ENCODE results near the gene PPIF.

PPIF gene

DNA sequence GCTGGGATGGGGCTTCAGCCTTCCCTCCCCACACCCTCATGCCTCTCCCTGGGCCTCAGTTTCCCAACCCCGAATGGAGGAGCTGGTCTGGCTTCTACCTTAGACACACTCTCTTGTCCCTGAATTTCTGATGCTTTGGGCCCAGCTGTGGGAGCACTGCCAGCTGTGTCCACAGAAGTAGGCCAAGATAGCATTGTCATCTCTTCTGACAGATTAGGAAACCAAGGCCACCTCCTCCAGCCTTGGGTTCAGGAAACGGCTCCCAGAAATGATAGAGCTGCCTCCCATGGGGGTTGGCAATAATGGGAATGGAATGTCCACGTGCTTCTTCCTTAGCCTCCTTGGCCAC lies 1.3 kb downstream of the PPIF start:
- DNase-seq (ENCODE audit: low read depth, low spot score), result no peak

DNA sequence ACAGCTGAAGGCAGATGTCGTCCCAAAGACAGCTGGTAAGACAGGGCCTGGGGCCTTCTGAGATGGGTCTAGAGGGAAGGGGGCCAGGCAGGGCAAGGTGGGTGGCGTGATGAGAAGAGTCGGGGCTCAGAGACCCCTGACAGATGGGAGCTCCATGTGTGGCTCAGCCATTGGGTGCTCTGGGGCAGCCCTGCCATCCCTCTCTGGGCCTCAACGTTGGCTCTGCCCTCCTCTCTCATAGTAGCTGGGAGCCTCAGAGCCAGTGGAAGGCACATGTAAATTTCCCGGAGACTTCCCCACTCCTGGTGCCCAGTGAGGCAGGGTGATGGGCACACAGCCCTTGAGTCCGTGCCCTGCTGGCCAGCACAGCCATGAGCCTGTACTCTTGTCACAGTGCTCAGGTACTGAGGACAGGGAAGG lies 1.8 kb downstream of the PPIF start:
- DNase-seq (ENCODE audit: low read depth, low spot score), result no peak

DNA sequence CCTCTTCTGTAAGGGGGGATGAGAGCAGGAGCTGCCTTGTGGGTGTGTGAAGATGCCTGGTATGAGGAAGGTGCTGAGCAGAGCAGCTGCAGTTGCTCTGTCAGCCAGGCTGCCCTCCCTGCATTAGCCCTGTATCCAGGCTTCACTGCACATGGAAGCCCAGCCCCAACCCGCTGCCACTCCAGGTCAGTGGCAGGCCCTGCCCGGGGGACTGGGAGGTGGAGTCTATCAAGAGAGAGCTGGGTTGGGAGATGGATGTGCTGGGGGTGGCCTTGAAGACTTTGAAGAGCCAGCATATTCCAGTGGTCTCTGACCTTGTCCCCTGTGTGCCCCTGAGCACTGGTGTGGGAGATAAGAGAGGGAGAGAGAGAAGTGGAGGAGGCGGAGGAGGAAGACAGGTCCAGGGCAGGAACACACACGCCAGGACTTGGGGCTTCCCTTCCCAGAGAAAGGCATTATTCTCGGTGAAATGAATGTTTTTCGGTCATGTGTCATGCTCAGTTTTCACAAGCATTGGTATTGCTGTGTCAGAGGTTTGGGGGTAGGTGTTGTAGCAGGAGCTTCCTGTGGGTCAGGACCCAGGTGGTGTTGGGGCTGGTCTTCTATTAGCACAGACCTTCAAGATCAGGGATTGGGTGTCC lies 2.6 kb downstream of the PPIF start:
- DNase-seq (ENCODE audit: low read depth, low spot score), result no peak

DNA sequence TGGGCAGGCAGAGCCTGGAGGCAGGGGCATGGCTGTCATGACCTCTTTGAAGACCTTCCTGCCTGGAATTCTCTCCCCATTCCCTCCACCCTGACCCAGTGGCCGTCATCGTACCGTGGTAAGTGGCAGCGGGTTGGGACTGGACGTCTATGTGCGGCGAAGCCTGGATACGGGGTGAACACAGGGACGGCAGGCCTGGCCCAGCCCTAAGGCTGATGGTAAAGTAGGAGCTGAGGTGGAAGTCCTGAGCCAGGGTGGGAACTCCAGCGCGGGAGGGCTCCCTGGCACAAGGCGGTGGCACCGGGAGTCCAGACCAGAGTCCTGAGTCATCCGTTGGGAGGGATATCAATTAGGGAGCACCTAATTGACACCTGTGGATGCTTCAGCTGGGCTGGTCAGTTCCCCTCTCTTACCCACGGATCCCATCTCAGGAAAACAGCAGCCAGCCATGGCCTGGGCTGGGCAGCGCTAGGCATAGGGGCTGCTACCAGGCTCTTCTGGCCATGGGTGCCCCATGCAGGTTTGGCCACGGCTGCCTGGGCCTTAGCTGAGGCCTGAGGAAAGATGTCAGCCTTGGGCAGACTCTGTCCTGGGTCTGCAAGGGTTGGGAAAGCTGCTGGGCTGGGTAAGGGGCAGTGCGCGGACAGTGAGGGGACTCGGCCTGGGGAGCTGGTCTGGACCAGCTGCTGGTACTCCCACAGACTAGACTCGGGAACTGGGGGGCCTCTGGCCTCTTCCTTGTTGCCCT lies 3.3 kb downstream of the PPIF start:
- DNase-seq (ENCODE audit: low read depth, low spot score), result no peak

DNA sequence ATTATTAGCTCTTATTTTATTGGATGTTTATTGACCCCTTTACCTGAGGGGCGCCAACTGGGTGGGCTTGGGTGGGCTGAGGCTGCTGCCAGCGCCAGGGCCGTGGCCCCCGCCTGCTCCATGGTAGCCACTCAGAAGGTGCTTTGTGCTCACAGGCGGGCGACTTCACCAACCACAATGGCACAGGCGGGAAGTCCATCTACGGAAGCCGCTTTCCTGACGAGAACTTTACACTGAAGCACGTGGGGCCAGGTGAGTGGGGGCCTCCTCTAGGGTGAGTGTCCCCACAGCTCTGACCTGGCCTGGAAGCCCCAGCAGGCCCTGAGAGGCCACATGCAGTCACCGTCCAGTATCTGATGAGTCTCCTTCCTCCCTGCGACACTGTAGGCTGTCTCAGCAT lies 4.1 kb downstream of the PPIF start:
- no peak for DNase-seq (ENCODE audit: low read depth, low spot score)

DNA sequence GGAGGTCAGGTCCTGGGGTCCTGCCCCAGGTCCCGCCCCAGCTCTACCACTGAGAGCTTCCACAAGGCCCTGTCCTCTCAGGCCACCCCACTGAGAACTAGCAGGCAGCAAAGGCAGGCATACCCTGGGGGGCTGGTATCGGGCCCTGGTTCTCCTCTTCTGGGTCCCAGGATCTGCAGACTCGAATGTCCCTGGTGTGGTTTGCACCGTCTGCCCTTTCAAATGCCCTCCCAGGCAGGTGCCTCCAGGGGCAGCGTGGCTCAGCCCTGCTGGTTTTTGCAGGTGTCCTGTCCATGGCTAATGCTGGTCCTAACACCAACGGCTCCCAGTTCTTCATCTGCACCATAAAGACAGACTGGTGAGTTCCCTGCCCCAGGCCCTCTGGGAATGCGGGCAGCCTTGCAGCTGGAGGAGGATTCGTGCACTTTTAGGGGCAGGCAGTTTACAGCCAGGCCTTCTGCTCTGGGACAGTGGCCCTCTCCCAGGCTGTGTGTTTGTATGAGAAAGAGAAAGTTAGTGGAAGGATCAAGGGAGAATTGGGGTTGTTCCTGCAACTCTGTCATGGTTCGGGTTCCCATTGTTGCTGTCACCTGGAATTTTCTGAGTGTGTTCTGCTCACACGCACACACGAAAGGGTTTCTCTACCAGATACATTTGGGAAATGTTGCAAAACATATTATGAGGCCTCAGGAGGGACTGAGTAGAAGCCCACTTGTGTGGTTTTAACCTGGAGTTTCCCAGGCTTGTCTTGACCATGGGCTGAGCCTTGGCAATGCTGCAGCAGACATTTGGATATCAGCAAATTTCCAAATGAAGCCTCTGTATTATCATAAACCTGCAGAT lies 5.0 kb downstream of the PPIF start:
- no peak for DNase-seq (ENCODE audit: low read depth, low spot score)

DNA sequence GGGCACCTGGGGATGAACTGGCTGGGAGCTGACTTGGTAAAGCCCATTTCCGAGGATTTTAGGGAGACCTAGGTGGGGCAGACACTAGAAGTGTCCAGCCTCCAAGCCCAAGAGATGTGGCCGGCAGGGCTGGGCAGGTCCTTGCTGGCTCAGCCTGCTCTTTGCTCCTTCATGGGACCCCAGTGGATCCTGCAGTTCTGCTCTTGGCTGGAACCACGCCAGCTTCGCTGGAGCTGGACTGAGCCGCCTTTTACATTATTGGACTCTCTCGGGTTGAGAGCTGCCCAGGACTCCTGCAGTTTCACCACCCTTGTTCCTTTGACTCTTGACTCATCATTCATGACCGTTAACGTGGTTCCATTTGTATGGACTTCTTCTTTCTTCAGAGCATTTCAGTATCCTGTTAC lies 5.7 kb downstream of the PPIF start:
- no peak for DNase-seq (ENCODE audit: low read depth, low spot score)

DNA sequence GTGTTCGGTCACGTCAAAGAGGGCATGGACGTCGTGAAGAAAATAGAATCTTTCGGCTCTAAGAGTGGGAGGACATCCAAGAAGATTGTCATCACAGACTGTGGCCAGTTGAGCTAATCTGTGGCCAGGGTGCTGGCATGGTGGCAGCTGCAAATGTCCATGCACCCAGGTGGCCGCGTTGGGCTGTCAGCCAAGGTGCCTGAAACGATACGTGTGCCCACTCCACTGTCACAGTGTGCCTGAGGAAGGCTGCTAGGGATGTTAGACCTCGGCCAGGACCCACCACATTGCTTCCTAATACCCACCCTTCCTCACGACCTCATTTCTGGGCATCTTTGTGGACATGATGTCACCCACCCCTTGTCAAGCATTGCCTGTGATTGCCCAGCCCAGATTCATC lies 6.5 kb downstream of the PPIF start:
- DNase-seq (ENCODE audit: low read depth, low spot score), result no peak

DNA sequence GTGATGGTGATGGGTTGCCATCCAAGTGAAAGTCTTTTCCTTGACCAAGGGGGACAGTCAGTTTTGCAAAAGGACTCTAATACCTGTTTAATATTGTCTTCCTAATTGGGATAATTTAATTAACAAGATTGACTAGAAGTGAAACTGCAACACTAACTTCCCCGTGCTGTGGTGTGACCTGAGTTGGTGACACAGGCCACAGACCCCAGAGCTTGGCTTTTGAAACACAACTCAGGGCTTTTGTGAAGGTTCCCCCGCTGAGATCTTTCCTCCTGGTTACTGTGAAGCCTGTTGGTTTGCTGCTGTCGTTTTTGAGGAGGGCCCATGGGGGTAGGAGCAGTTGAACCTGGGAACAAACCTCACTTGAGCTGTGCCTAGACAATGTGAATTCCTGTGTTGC lies 6.9 kb downstream of the PPIF start:
- no peak for DNase-seq (ENCODE audit: low read depth, low spot score)

DNA sequence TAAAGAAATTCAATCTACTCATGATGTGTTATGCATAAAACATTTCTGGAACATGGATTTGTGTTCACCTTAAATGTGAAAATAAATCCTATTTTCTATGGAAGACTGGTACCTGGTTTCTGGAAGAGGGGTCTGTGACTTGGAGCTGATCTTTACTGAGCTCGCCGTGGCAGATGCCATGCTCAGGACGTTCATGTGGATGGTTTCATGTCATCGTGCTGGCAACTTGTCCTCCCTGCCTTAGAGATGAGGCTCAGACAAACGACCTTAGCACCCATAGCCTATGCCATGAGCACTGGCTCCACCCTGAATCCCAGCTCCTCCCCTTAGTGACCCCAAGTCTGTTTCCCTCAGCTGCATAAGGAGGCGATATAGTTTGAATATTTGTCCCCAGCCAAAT lies 7.3 kb downstream of the PPIF start:
- no peak for DNase-seq (ENCODE audit: low read depth, low spot score)

DNA sequence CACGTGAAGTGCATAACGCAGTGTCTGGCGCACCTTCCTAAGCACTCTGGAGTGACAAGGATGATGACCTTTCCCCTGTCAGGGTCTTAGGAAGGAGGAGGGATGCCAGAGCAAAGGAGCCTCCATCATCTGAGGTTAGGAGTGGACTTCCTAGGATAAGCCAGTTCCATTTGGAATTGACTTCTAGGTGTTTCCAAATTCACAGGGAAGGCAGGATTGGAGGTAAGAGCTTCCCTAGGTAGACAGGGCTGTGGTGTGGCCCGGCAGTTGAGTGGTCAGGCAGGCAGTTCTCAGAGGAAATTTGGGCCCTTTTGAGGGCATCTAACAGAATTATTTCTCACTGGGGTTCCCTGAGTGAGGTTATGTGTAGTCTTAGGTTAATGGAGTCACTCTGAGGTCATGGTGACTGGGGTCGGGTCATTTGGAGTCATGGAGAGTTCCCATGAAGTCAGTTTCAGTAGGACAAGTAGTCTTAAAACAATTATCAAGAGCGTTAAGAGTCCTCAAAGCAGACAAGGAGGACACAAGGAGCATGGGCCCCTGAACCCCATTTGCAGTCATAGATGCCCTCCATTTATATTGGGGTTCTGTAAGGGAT lies 8.2 kb downstream of the PPIF start:
- no peak for DNase-seq (ENCODE audit: low read depth, low spot score)

DNA sequence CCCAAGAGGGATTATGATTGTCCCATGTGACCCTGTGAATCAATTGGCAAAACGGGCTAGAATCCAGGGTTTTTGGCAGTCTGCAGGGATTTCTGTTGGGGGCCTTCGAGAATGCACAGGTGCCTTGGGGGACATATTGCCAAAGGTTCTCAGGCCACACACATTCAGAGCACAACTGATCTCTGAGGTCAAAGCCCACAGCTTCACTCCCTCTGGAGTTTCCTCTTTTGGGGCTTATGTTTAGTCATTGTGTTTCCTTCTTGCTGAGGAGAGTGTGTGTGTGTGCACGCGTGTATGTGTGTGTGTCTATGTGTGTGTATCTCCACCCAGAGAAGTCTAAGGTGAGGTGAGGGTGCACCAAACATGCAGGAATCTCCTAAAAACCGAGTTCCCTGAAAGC lies 8.8 kb downstream of the PPIF start:
- DNase-seq (ENCODE audit: low read depth, low spot score), result no peak

DNA sequence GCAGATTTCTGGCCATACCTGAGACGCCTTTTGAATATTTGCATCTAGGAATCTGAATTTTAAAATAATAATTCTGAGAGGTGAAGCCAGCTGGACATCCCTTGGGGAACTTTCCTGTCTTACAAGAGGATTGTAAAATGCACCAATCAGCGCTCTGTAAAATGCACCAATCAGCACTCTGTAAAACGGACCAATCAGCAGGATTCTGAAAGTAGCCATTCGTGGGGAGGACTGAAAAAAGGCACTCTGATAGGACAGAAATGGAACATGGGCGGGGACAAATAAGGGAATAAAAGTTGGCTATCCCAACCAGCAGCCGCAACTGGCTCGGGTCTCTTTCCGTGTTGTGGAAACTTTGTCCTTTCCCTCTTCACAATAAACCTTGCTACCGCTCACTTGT lies 9.9 kb downstream of the PPIF start:
- no peak for DNase-seq (ENCODE audit: low read depth, low spot score)

DNA sequence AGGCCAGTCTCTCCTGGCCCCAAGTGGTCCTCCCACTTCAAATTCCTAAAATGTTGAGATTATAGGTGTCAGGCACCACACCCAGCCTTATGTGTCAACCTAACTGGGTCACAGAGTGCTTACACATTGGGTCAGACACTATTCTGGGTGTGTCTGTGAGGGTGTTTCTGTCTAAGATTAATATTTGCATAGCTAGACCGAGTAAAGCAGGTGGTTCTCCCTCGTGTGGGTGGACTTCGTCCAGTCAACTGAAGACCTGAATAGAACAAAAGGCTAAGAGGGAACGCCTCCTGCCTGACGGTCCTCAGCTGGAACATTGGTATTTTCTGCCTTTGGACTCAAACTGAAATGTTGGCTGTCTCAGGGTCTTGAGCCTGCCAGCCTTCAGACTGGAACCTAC lies 11.5 kb downstream of the PPIF start:
- DNase-seq (ENCODE audit: low read depth, low spot score), result no peak

DNA sequence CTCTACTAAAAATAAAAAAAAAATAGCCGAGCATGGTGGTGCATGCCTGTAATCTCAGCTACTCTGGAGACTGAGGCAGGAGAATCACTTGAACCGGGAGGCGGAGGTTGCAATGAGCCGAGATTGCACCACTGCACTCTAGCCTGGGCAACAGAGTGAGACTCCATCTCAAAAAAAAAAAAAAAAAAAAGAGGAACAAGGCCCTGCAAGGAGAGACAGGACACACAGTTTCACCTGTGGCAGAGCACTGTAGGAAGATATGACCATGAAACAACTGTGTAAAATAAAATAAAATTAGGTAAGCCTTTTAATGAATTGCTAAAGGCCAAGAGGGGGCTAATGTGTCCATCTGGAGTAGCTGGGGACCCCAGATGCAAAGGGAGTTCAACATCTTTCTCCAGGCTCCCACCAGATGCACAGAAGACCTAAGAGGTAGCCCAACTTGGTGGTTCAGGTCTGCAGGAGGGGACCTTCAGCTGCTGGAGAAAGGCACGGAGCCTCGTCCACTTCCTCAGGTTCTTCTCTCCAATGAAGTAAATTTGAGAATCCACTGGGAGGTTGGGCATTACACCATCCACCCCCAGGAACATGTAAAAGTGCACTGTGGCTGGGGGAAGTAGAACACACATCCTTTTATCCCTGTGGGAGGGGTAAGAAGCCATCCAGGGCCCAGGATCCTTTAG lies 12.7 kb downstream of the PPIF start:
- DNase-seq (ENCODE audit: low read depth, low spot score), result no peak

DNA sequence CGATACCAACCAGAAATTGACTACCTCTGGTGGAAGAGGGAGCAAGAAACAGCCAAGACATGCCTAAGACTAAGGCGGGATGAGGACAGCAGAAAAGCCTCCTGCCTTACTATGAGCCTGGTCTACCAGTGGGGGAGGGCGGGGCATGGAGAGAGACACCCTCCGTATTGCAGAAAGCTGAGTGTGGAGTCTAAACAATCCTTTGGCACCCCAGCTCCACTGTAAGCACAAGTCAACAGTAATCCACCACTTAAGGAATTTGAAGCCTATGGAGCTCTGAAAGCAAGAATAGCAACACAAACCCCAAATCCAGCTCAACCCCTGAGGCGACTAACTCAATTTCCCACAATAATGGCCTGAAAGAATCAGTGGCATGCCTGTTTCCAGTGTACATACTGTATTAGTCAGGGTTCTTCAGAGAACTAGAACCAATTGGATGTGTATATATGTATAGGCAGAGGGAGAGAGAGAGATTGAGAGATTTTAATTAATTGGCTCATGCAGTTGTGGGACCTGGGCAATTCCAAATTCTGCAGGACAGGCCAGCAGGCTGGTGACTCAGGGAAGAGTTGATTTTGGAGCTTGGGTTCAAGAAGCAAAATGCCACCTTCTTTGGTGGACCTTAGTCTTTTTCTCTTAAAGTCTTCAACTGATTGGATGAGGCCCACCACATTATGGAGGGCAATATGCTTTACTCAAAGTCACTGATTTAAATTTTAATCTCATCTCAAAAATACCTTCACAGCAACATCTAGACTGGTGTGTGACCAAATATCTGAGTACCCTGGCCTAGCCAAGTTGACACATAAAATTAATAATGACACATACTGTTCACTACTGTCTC lies 13.5 kb downstream of the PPIF start:
- no peak for DNase-seq (ENCODE audit: low read depth, low spot score)

DNA sequence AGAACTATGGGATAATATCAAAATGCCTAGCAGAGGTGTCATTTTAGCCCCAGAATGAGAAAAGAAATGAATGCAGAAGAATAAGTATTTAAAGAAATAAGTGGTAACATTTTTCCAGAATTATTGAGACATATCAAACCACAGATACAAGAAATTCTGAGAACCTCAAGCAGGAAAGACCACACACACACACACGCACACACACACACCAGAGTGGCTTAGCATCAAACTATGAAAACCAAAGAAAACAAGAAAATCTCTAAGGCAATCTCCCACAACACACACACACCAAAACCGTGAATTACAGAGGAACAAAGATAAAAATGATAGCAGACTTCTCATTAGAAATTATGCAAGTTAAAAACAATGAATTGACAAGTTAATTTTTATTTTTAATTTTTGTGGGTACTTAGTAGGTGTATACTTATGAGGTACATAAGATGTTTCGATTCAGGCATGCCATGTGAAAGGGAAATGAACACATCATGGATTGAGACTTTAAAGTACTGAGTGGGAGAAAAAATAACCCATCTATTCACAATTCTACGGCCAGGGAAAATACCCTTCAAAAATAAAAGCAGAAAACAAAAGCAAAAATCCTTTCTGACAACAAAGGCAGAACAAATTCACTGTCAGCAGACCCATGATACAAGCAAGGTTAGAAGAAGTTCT lies 14.6 kb downstream of the PPIF start:
- no peak for DNase-seq (ENCODE audit: low read depth, low spot score)

DNA sequence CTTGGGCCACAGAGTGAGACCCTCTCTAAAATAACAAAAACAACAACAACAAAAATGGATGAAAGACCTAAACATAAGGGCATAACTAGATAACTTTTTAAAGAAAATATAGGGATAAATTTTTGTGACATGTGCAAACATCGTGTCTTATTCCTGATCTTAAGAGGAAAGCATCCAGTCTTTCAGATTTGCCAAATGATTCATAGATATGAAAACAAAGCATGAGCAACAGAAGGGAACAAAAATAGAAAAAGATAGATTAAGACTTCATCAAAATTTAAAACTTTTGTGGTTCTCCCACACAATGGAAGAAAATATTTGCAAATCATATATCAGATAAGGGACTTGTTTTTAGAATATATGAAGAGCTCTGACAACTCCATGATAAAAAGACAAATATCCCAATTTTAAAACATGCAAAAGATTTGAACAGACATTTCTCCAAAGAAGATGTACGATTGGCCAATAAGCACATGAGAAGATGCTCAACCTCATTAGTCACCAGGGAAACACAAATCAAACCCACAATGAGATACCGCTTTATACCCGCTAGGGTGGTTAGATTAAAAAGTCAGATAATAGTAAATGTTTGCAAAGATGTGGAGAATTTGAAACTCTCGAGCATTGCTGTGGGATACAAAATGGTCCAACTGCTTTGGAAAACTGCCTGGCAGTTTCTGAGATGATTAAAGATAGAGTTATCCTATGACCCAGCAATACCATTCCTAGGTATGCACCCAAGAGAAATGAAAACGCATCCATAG lies 20.3 kb downstream of the PPIF start:
- no peak for DNase-seq (ENCODE audit: low read depth, low spot score)

DNA sequence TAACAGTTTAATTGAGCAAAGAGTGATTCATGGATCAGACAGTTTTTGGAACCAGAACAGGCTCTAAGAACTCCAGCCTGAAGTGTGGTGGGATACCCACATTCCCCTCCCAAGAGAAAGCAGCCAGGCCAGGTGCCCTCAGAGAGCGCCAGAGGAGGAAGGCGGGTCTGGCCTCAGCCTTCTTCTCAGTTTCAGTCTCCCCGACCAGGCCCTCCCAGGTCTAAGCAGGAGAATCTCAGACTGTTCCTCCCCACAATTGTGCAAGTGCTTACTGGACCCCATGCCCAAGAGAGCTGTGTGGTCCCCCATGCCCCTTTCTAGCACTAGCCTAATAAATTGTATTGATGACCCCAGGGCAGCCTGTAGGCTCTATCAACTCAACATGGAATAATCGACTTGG lies 25.6 kb downstream of the PPIF start:
- DNase-seq (ENCODE audit: low read depth, low spot score), result no peak

All from brain pericyte (primary cell).